AG09319 (cell line): ENCODE measurements around the gene JPT2.

ENCODE experiments used
- DNase-seq: peaks from one replicate; pipeline ENCODE4 v3.0.0-alpha.2; 2010; ENCODE audit warnings: low read depth; ENCODE audit errors: extremely low read depth
- TF ChIP-seq, protein P1 (sequence below): IDR thresholded peaks from 2 replicates; pipeline ENCODE4 v1.5.1; 2011; ENCODE audit warnings: low read depth, mild to moderate bottlenecking, inconsistent platforms, low read length, moderate library complexity

The JPT2 gene

DNA sequence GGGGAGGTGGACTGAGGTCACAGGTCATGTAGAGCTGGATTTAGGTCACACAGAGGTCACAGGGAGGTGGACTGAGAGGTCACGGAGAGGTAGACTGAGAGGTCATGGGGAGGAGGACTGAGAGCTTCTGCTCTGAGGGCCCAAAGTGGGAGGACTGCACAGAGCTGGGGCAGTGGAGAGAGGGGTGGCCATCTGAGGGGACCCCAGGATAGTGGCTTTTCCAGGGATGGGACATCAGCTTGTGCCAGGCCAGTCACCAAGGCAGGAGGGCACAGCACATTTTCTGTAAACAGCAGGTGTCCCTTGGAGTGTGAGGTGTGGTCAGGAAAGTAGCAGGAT is 26.1 kb upstream of the JPT2 start:
- DNase-seq: no peak
- TF ChIP-seq, protein P1, sequence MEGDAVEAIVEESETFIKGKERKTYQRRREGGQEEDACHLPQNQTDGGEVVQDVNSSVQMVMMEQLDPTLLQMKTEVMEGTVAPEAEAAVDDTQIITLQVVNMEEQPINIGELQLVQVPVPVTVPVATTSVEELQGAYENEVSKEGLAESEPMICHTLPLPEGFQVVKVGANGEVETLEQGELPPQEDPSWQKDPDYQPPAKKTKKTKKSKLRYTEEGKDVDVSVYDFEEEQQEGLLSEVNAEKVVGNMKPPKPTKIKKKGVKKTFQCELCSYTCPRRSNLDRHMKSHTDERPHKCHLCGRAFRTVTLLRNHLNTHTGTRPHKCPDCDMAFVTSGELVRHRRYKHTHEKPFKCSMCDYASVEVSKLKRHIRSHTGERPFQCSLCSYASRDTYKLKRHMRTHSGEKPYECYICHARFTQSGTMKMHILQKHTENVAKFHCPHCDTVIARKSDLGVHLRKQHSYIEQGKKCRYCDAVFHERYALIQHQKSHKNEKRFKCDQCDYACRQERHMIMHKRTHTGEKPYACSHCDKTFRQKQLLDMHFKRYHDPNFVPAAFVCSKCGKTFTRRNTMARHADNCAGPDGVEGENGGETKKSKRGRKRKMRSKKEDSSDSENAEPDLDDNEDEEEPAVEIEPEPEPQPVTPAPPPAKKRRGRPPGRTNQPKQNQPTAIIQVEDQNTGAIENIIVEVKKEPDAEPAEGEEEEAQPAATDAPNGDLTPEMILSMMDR: no peak

DNA sequence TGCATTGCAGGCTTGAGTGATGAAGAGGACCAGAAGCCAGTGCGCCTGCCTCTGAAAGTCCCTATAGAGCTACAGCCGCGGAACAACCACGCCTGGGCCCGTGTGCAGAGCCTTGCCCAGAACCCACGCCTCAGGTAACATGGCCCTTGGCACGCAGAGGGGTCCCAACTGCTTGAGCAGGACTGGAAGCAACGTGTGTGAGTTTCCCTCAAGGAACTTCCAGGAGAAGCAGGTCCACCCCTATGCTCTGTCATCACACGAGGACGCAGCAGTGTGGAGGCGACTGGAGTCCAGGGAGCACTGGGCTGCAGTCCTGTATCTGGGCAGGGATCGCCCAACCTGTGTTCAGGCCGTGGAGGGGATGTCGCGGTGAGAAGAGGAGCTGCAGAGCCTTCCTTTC is 25.1 kb upstream of the JPT2 start:
- TF ChIP-seq, protein P1: no peak
- no peak for DNase-seq

DNA sequence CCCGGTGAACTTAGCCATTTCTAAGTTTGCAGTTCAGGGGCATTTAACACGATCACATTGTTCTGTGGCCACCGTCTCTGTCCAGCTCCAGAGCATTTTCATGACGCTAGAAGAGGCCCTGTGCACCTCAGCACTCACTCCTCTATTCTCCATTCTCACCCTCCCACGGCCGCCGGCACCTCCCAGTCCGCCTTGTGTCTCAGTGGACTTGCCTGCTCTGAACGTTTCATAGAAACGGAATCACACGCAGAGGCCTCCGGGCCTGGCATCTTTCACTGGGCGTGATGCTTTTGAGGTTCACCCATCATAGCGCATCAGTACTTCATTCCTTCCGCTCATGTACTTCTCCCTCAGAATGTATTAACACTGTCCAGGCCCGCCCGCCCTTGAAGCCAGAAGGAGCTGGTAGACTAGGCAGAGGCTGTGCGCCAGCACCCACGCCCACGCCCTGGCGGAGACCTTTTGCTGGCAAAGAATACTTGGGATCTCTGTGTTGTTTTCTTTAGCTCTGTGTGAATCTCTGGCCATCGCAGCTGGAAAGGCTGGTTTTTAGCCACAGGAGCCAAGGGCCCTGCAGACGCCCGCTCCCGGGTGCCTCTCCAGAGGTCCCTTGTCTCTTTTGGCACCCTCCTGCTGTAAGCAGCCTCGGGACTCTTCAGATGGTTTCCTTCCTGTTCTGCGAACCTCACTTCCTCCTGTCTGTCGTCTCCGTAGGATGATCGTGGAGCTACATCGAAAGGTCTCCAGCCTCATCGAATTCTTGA is 23.4 kb upstream of the JPT2 start:
- DNase-seq: no peak
- TF ChIP-seq, protein P1: no peak

DNA sequence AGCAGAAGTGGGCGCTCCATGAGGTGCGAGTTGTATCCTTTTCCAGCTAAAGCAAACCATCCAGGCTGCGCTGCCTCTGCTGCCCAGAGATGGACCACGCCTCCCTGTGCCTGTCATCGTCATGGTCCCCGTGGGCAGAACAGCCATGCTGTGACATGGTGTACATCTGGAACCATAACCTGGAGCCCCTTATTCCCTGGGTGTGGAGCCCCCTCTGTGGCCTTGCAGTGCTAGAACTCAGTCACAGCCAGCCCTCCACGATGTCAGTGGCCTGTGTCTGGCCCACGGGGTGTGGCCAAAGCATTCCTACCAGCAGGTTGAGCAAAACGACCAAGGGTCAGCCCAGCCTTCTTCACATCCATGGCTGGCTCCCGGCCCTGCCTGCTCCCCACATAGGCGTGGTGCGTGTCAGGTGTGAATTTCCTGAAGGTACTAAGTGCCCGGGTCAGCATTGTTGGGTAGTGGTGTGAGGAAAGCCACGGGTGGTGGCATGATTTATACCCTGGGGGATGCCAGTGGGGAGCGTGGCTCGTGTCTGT is 22.7 kb upstream of the JPT2 start:
- DNase-seq: no peak
- TF ChIP-seq, protein P1: no peak

DNA sequence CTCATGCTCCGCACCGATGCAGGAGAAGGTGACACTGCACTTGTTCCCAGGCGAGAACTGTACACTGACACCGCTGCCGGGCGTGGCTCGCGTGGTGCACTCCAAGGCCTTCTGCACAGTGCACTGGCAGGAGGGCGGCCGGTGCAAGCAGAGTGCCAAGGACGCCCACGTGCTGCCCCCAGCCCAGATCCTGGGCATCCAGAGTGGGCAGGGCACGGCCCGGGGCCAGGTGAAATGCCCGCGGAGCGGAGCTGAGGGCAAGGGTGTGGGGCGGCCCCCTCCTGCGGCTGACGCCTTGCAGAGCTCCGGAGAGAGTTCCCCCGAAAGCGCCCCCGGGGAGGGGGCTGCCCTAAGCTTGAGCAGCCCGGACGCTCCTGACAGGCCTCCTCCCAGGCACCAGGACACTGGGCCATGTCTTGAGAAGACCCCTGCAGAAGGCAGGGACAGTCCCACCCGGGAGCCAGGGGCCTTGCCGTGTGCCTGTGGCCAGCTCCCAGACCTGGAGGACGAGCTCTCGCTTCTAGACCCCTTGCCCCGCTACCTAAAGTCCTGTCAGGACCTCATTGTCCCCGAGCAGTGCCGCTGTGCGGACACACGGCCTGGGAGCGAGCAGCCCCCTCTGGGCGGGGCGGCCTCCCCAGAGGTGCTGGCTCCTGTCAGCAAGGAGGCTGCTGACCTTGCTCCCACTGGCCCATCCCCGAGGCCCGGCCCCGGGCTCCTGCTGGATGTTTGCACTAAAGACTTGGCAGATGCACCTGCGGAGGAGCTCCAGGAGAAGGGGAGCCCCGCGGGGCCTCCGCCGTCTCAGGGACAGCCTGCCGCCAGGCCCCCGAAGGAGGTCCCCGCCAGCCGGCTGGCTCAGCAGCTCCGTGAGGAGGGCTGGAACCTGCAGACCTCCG is 21.9 kb upstream of the JPT2 start:
- TF ChIP-seq, protein P1: no peak
- no peak for DNase-seq

DNA sequence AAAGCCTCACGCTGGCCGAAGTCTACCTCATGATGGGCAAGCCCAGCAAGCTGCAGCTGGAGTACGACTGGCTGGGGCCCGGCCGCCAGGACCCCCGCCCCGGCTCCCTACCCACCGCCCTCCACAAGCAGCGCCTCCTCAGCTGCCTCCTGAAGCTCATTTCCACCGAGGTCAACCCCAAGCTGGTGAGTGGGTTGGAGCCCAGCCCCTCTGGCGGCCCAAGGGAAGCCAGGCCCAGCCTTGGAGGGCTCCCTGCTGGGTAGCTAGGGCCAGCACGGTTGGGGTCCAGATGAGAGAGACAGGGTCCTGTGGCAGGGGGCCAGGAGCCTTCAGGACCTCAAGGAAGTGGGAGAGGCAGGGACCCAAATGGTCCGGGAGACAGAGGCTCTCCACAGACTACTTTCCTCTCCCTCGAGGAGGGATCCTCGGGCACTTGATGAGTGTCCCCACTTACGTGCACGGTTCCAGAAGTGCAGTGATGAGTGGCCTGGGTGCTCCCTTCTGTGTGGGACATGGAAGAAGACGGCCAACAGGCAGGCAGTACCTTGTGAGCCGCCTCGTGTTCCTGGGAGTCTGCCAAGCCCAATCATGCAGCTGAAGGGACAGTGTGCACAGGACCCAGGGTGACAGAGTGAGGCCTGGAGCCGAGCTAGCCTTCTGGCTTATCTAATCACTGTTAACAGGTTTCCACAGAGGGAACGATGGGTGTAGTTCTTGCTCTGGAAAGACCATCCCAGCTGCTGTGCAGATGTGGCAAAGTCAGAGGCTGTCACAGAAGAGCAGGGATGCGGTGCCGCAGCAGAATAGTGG is 21.1 kb upstream of the JPT2 start:
- no peak for DNase-seq
- TF ChIP-seq, protein P1: no peak
